Endothelial cell of umbilical vein (primary cell): ENCODE measurements around the gene PCGF6. TPM values are rescaled to one million over a fixed set of nuclear protein-coding genes. Genes with fewer than 3 reads are reported as not detected.

Experiments
- BruUV-seq: library from RNA; stranded (reverse); fragments of 400-500 nt; replicated peaks from 2 replicates; lab custom pipeline; 2021; lab: Mats Ljungman, UMichigan
- CTCF ChIA-PET: fragments of 300-600, 350-600 bp; sonication (Branson Sonifier 250); formaldehyde crosslinking; loops from one replicate; lab custom pipeline; 2021; ENCODE audit warnings: antibody characterized with exemption, inconsistent platforms; lab: Charles Lee
- POLR2A ChIA-PET: fragments of 300-600, 350-600 bp; sonication (Branson Sonifier 250); formaldehyde crosslinking; loops from one replicate; lab custom pipeline; 2021; ENCODE audit warnings: antibody characterized with exemption, inconsistent platforms; lab: Charles Lee
- DNase-seq: peaks from one replicate; pipeline ENCODE4 v3.0.0-alpha.2; 2011; ENCODE audit warnings: low read depth, low spot score
- FAIRE-seq: peaks from 2 replicates; lab custom pipeline; 2011; peaks lifted over from hg19 to GRCh38; lab: Jason Lieb, UNC
- H2AFZ ChIP-seq: 2 replicates; pipeline ENCODE4 v1.6.0; 2012; ENCODE audit warnings: low read depth, low read length, control low read depth, inconsistent platforms
- H3K27ac ChIP-seq: 2 replicates; pipeline ENCODE4 v1.5.1; 2011; ENCODE audit warnings: low read depth, mild to moderate bottlenecking, control low read depth, low read length, moderate library complexity; ENCODE audit not compliant: insufficient read depth
- H3K27me3 ChIP-seq, 2 experiments: 2 replicates each; pipeline versions ENCODE4 v1.6.0 to v1.6.1; 2011; ENCODE audit warnings: low read length in 2 of 2, mixed read lengths in 1 of 2; ENCODE audit not compliant: control insufficient read depth in 2 of 2, insufficient read depth in 2 of 2
- H3K36me3 ChIP-seq, 2 experiments: 2 replicates in 1 of 2; 3 replicates in 1 of 2; pipeline ENCODE4 v1.5.1; 2011; ENCODE audit warnings: low read length in 2 of 2, mild to moderate bottlenecking in 1 of 2, moderate library complexity in 1 of 2; ENCODE audit not compliant: control insufficient read depth in 2 of 2, insufficient read depth in 2 of 2; ENCODE audit errors: extremely low read depth in 1 of 2
- H3K4me1 ChIP-seq: 3 replicates; pipeline ENCODE4 v1.5.1; 2011; ENCODE audit warnings: mild to moderate bottlenecking, low read length; ENCODE audit not compliant: control insufficient read depth, insufficient read depth; ENCODE audit errors: extremely low read depth
- H3K4me2 ChIP-seq: 2 replicates; pipeline ENCODE4 v1.6.1; 2011; ENCODE audit warnings: low read length, control low read depth, mixed read lengths; ENCODE audit not compliant: insufficient read depth
- H3K4me3 ChIP-seq, 3 experiments: fragments of 200-600 bp in 1 of 3; sonication (generic), shearing (Covaris generic) in 1 of 3; replicated peaks in 1 of 3; 2 replicates each; pipeline ENCODE4 v1.5.1; 2011 to 2016; ENCODE audit warnings: control low read depth in 3 of 3, low read length in 3 of 3, mild to moderate bottlenecking in 2 of 3, inconsistent platforms in 1 of 3, low read depth in 1 of 3, moderate library complexity in 1 of 3; ENCODE audit not compliant: insufficient read depth in 1 of 3
- H3K79me2 ChIP-seq: 2 replicates; pipeline ENCODE4 v1.6.0; 2012; ENCODE audit warnings: low read length, inconsistent platforms; ENCODE audit not compliant: control insufficient read depth, insufficient read depth
- H3K9ac ChIP-seq: replicated peaks from 2 replicates; pipeline ENCODE3; 2011; ENCODE audit warnings: low read length, control low read depth; ENCODE audit not compliant: insufficient read depth; ENCODE audit errors: extremely low read depth
- H3K9me1 ChIP-seq: replicated peaks from 3 replicates; pipeline ENCODE4 v1.6.0; 2011; ENCODE audit warnings: mild to moderate bottlenecking, low read length; ENCODE audit not compliant: control insufficient read depth, insufficient read depth; ENCODE audit errors: extremely low read depth
- H3K9me3 ChIP-seq: replicated peaks from 2 replicates; pipeline ENCODE4 v1.5.1; 2012; ENCODE audit warnings: low read length, inconsistent platforms; ENCODE audit not compliant: control insufficient read depth, insufficient read depth
- H4K20me1 ChIP-seq: replicated peaks from 2 replicates; pipeline ENCODE3; 2011; ENCODE audit warnings: mild to moderate bottlenecking, low read length; ENCODE audit not compliant: control insufficient read depth, insufficient read depth; ENCODE audit errors: extremely low read depth
- EZH2 ChIP-seq: IDR thresholded peaks from 2 replicates; pipeline ENCODE4 v1.6.1; 2012; ENCODE audit warnings: borderline replicate concordance, low read depth, mild to moderate bottlenecking, moderate library complexity, low read length, inconsistent platforms; ENCODE audit not compliant: severe bottlenecking
- FOS ChIP-seq: IDR thresholded peaks from 2 replicates; pipeline ENCODE4 v1.6.1; 2011; ENCODE audit warnings: mild to moderate bottlenecking, low read length, moderate library complexity, borderline replicate concordance; ENCODE audit not compliant: insufficient read depth
- POLR2AphosphoS5 ChIP-seq: IDR thresholded peaks from 2 replicates; pipeline ENCODE4 v1.6.1; 2012; ENCODE audit warnings: low read depth, mild to moderate bottlenecking, control low read depth, low read length, moderate library complexity; ENCODE audit not compliant: insufficient read depth
- dilution Hi-C: fragments of 300-500 bp; cut with MboI; formaldehyde crosslinking; loops from one replicate; pipeline ENCODE4 v1.15.0; 2019; ENCODE audit warnings: low sequenced_read_pairs; ENCODE audit not compliant: extremely low pct_ligation_motif_present
- intact Hi-C: fragments of 100-400 bp; cut with micrococcal nuclease; formaldehyde crosslinking; loops from one replicate; pipeline ENCODE4 v1.10.0; 2022
- polyA plus RNA-seq, 4 experiments: library from polyadenylated mRNA; depleted of rRNA in 3 of 4; stranded (reverse) in 3 of 4; unstranded in 1 of 4; fragments of >200 nt; gene quantifications; 2 replicates each; pipeline versions ENCODE4 v1.2.1 to v1.2.3, GENCODE V29; 2011 to 2012; ENCODE audit warnings: missing spikeins in 1 of 4
- total RNA-seq: library from RNA; stranded (reverse); gene quantifications from 2 replicates; pipeline ENCODE4 v1.2.3, GENCODE V29; 2021
- TF ChIP-seq, protein P1 (sequence below): IDR thresholded peaks from 2 replicates; pipeline ENCODE4 v1.6.1; 2011; ENCODE audit not compliant: insufficient read depth, insufficient read length

The PCGF6 gene
- total and polyA plus RNA-seq, 2 donors (not counting 3 experiments of a cell fraction or from before 2014, with no cell fraction given) = 3.8 to 11.3 TPM

DNA sequence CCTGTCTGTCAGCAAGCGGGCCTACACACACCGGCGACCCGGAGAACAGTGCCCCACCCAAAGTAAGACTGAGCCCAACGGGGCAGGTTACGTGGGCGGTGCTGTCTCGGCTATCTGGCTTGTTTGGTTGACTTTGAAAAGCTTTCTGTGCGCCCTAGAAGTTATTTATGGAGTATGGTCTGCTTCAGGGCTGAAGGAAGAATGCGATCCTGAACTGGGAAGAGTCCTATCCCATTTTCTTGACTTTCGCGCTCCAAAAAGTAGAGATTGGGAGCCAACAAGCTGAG lies 72.5 kb downstream of the PCGF6 start:
- no TSS peak for BruUV-seq
- H3K27ac ChIP-seq = no peak overlapping the region
- no peak overlapping the region for H3K9ac ChIP-seq
- no peak overlapping the region for H3K4me3 ChIP-seq
- DNase-seq (no peak), FAIRE-seq (no peak)
- ChIA-PET CTCF (interaction anchor here (0.7 to 2.5 kb wide), 2 partner anchors 10 to 34 kb away, joined by 3 to 7 read pairs; no protein-coding TSS in a partner anchor), POLR2A (no interaction called here)
- intact Hi-C loops = no loop called here
- peaks cover 36 to 47% of the 10 kb centered on the region in 2 experiments for H3K27me3 ChIP-seq
- TF ChIP-seq POLR2AphosphoS5 = no peak
- TF ChIP-seq FOS = no peak
- H3K9me3 ChIP-seq = no peaks in the 10 kb centered on the region
- no peaks in the 10 kb centered on the region for H3K36me3 ChIP-seq
- H3K79me2 ChIP-seq = no peaks in the 10 kb centered on the region
- no peaks in the 10 kb centered on the region for H3K9me1 ChIP-seq
- H2AFZ ChIP-seq = no peak overlapping the region
- H3K4me1 ChIP-seq = peaks cover 6% of the 10 kb centered on the region
- no peak overlapping the region for H3K4me2 ChIP-seq
- H4K20me1 ChIP-seq = no peaks in the 10 kb centered on the region
- dilution Hi-C loops = no loop called here

DNA sequence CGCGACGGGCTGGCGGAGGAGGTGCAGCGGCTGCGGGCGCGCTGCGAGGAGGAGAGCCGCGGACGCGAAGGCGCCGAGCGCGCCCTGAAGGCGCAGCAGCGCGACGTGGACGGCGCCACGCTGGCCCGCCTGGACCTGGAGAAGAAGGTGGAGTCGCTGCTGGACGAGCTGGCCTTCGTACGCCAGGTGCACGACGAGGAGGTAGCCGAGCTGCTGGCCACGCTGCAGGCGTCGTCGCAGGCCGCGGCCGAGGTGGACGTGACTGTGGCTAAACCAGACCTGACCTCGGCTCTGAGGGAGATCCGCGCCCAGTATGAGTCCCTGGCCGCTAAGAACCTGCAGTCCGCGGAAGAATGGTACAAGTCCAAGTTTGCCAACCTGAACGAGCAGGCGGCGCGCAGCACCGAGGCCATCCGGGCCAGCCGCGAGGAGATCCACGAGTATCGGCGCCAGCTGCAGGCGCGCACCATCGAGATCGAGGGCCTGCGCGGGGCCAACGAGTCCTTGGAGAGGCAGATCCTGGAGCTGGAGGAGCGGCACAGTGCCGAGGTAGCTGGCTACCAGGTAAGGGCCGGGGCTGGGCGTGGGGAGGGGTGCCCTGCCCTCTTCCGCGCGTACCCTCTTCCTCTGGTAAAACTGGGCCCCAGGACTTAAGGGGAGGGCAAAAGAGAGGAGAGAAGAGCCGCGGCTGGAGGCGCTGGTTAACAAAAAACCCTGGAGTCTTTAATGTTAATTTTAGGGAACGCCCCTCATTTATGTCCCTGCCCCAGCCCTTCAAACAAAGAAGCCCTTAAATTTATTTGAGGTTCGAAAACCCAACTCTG lies 73.0 kb downstream of the PCGF6 start:
- H3K27me3 ChIP-seq = peaks cover 36 to 47% of the 10 kb centered on the region in 2 experiments
- DNase-seq (no peak), FAIRE-seq (no peak)
- no peak overlapping the region for H3K27ac ChIP-seq
- CTCF ChIA-PET = interaction anchor here (0.7 to 2.5 kb wide), 3 partner anchors 10 to 33 kb away, joined by 3 to 7 read pairs (median 5); no protein-coding TSS in a partner anchor
- H3K4me1 ChIP-seq = peaks cover 11% of the 10 kb centered on the region
- POLR2A ChIA-PET = no interaction called here
- peak overlapping the region; percentile 5 for H3K4me2 ChIP-seq
- no peaks in the 10 kb centered on the region for H3K9me1 ChIP-seq
- intact Hi-C loops = no loop called here
- no peaks in the 10 kb centered on the region for H4K20me1 ChIP-seq
- H3K9ac ChIP-seq = no peak overlapping the region
- no peak overlapping the region for H2AFZ ChIP-seq
- no peaks in the 10 kb centered on the region for H3K9me3 ChIP-seq
- H3K79me2 ChIP-seq = no peaks in the 10 kb centered on the region
- no peaks in the 10 kb centered on the region for H3K36me3 ChIP-seq
- no peak overlapping the region for H3K4me3 ChIP-seq
- dilution Hi-C loops = no loop called here
- peak; percentile 10 for TF ChIP-seq EZH2
- TF ChIP-seq, protein P1, sequence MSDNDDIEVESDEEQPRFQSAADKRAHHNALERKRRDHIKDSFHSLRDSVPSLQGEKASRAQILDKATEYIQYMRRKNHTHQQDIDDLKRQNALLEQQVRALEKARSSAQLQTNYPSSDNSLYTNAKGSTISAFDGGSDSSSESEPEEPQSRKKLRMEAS = no peak
- no TSS peak for BruUV-seq
